Measurements from ENCODE around the gene GRID2.
"Not testable (repeated sequence)": the region's sequence is repeated elsewhere in the genome, so short reads cannot be mapped to it uniquely, and the experiment has no call there.

The GRID2 gene

GRCh38 chr4:92438722-92439121, 135.0 kb downstream of the GRID2 start:
- DNase-seq (ENCODE audit: low spot score) = not testable (repeated sequence)

GRCh38 chr4:92442131-92442530, 138.4 kb downstream of the GRID2 start:
- not testable (repeated sequence) for DNase-seq (ENCODE audit: low spot score)

GRCh38 chr4:92444143-92444843, 140.5 kb downstream of the GRID2 start:
- not testable (repeated sequence) for DNase-seq (ENCODE audit: low spot score)

DNA sequence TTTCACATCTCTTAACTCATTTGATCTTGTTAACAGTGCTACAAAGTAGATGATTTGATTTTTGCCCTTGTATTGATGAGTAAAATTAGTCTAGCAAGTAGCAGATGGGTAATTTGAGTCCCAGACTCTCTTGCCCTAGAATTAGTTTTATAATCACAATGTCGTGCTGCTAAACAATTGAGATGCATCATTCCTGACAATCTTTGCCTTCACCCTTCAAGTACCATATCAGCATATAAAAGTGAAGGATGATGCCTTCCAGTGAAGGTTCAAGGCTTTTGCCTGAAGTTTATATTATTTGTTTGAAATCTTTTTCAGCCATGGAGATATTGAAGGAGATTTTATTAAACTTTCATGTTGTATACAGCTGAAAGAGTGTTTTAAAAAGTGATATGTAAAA, 141.4 kb downstream of the GRID2 start:
- DNase-seq (ENCODE audit: low spot score) = no peak

- no peak for DNase-seq (ENCODE audit: low spot score)
Observed at GRCh38 chr4:92447255-92447905, 143.6 kb downstream of the GRID2 start.

DNA sequence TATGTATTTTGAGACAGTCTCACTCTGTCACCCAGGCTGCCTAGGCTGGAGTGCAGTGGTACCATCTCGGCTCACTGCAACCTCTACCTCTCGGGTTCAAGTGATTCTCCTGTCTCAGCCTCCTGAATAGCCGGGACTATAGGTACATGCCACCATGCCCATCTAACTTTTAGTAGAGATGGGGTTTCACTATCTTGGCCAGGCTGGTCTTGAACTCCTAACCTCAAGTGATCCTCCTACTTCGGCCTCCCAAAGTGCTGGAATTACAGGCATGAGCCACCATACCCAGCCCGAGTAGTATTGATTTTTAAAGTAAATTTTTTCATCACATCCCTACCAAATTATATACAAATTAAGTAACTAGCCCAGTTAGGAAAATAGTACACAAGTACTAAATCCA, 144.4 kb downstream of the GRID2 start:
- DNase-seq (ENCODE audit: low spot score) = not testable (repeated sequence)

GRCh38 chr4:92450694-92451093, 146.9 kb downstream of the GRID2 start:
- no peak for DNase-seq (ENCODE audit: low spot score)

DNA sequence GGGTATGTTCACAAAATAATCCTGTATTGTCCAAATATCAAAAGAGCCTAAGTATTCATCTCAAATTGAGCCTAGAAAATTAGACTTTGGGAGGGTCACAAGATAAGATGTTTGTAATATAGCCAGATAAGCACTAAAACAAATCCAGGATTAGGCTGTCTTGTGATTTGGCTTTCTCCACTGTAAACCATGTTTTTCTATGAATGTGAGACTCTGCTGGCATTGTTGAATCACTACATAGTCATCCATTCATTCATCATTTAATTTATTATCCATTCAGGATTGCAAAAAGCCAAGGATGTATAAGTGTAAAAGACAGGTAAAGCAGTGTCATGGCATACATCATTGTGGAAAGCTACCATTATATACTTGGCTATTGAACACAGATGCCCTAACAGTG, 148.0 kb downstream of the GRID2 start:
- no peak for DNase-seq (ENCODE audit: low spot score)

DNA sequence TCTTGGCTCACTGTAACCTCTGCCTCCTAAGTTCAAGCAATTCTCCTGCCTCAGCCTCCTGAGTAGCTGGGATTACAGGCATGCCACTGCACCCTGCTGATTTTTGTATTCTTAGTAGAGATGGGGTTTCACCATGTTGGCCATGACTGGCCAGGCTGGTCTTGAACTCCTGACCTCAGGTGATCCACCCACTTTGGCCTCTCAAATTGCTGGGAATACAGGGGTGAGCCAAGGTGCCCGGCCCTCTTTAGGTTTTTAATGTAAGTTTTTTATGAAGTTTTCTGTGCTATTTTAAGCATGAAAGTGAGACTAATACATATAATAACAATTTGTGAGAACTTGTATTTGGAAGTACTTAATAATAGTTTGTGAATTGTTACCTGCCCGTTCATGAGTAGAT, 148.6 kb downstream of the GRID2 start:
- DNase-seq (ENCODE audit: low spot score) = not testable (repeated sequence)

- DNase-seq (ENCODE audit: low spot score) = no peak
Observed at GRCh38 chr4:92455329-92455839, 151.6 kb downstream of the GRID2 start.

GRCh38 chr4:92455951-92456350, 152.2 kb downstream of the GRID2 start:
- no peak for DNase-seq (ENCODE audit: low spot score)

- DNase-seq (ENCODE audit: low spot score) = no peak
Observed at GRCh38 chr4:92461732-92462131, 158.0 kb downstream of the GRID2 start.

DNA sequence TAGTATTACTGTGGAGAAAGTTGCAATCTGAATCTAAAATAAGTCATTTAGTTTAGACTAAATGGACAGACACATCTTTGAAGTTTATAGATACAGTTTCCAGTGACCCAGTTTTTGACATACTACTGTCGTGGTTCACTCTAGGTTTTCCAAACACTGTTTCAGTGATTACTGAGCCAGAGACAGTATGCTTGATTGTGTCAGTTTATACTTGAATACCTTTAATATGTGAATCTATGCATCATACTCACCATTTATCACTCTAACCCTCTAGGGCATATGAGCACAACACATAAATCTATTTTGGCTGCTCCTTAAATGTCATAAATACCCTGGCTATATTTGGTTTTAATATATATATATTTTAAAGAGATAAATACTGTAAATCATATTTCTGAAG, 173.5 kb downstream of the GRID2 start:
- no peak for DNase-seq (ENCODE audit: low spot score)

DNA sequence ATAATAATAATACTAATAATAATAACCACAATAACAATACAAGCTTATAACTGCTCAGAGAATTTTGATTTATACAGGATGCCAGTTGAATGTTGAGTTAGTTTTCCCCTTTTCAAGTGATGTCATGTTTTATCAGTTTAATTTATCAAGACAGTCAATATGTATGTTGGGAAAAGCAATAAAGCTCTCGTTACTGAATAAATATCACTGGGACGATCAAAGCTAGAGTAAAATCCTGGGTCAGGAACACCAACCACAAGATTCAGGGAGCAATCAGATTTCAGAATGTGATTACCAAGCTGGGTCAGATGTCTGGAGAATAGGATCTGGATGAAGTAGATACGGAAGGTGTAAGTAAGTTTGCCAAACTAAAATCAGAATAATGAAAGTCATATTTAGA, 179.6 kb downstream of the GRID2 start:
- DNase-seq (ENCODE audit: low spot score) = no peak

DNA sequence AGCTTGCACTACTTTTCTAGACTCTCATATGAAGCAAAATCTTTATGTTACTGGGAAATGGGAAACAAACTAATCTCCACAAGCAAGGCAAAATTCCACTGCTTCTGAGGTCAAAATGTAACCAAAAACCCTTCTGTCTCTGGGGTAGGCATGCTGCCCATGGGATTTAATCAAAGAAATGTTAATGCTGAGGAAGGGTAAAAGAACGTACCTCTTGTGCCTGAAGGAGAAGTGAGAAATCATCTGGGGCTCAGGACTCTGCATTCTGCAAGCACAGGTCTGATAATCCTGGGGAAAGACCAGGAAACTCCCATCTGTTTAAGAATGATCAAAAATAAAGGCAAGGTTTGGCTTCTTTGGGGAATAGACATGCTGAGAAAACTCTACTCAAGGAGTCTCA, 184.7 kb downstream of the GRID2 start:
- no peak for DNase-seq (ENCODE audit: low spot score)

GRCh38 chr4:92497141-92497540, 193.4 kb downstream of the GRID2 start:
- no peak for DNase-seq (ENCODE audit: low spot score)

DNA sequence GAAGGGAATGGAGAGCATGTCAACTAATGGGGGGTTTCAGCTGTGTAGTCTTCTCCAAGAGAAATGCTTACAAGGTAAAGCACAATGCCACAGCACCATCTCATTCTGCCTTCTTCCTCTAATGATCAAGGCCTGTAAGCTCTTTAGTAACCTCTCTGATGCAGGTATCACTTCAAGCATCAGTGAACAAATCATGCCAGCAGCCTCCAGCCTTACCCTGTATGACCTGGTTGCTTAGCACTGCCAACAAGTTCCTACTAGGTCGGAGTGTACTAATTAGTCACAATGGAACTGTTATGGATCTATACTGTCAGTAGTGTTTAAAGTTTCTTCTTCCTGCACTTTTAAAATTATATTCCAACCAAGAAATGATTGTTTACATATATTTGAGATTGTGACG, 197.7 kb downstream of the GRID2 start:
- DNase-seq (ENCODE audit: low spot score) = no peak

DNA sequence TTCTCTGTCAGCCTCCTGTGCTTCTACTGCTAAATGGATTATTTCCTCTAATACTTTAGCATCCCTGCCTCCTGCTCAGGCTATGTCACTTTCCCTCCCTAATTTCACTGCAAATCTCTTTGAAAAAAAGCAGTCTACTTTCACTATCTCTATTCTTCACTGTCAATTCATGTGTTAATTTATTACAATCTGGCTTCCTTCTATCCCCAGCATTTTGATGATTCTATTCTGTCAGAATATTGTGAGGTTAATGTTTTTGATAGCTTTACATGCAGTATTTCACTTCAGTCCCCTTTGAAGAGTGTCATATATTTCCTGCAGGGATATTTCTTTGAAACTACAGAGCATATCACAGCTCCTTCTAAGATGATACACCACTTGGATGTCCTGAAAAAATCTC, 203.2 kb downstream of the GRID2 start:
- DNase-seq (ENCODE audit: low spot score) = no peak

- no peak for DNase-seq (ENCODE audit: low spot score)
Observed at GRCh38 chr4:92514627-92515026, 210.9 kb downstream of the GRID2 start.

GRCh38 chr4:92516450-92516849, 212.7 kb downstream of the GRID2 start:
- DNase-seq (ENCODE audit: low spot score) = no peak

GRCh38 chr4:92519727-92520126, 216.0 kb downstream of the GRID2 start:
- no peak for DNase-seq (ENCODE audit: low spot score)

DNA sequence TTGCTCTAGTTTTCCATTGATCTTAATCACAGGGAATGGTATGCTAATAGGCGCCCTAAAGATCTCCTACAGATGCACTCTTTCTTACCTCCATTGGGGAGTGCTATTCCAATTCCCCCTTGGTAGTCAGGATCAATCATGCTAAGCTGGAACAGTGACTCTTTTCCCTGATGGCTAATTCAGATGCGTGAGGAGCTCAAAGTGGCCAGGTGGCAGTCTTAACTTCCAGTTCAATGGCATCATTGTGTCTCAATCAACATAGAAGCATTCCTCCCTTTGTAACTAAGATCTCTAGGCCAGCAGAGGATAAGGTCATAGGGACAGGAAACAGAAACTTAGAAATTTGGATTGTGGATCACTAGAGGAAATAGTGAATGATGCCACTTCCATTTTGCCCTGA, 216.8 kb downstream of the GRID2 start:
- DNase-seq (ENCODE audit: low spot score) = no peak

- no peak for DNase-seq (ENCODE audit: low spot score)
Observed at GRCh38 chr4:92521941-92522340, 218.2 kb downstream of the GRID2 start.

GRCh38 chr4:92522356-92522755, 218.6 kb downstream of the GRID2 start:
- DNase-seq (ENCODE audit: low spot score) = no peak
